Panc1 (cell line): ENCODE results near the gene ABHD14A. TPM values are rescaled to one million over a fixed set of nuclear protein-coding genes. Genes with fewer than 3 reads are reported as not detected.

Source experiments
- ATAC-seq: fragments of 200-7000 bp; cut with Tn5 transposase; 2 replicates; pipeline ENCODE4 v1.9.1; 2020; ENCODE audit warnings: mild to moderate bottlenecking, moderate library complexity
- BruUV-seq: library from RNA; stranded (reverse); fragments of 400-500 nt; replicated peaks from 2 replicates; lab custom pipeline; 2021; lab: Mats Ljungman, UMichigan
- CTCF ChIA-PET: fragments of 300-600 bp; sonication (Branson Sonifier 250); formaldehyde crosslinking; loops from one replicate; lab custom pipeline; 2022; ENCODE audit warnings: antibody characterized with exemption; lab: Charles Lee
- POLR2A ChIA-PET: fragments of 300-600 bp; sonication (Branson Sonifier 250); formaldehyde crosslinking; loops from one replicate; lab custom pipeline; 2022; ENCODE audit warnings: antibody characterized with exemption; lab: Charles Lee
- DNase-seq: peaks from one replicate; pipeline ENCODE4 v3.0.0-alpha.2; 2010; ENCODE audit warnings: low read depth, low spot score
- H3K27ac ChIP-seq: 2 replicates; pipeline ENCODE4 v1.5.1; 2011; ENCODE audit warnings: mild to moderate bottlenecking, low read length, inconsistent platforms
- H3K27me3 ChIP-seq: fragments of 200-500 bp; sonication (Bioruptor generic); 2 replicates; pipeline ENCODE4 v1.6.0; 2014; ENCODE audit warnings: low read length, inconsistent platforms; ENCODE audit not compliant: control insufficient read depth, insufficient read depth
- H3K36me3 ChIP-seq: fragments of 200-500 bp; sonication (Bioruptor generic); 2 replicates; pipeline ENCODE4 v1.5.1; 2014; ENCODE audit warnings: inconsistent platforms, mild to moderate bottlenecking, low read length, moderate library complexity; ENCODE audit not compliant: control insufficient read depth, insufficient read depth
- H3K4me1 ChIP-seq: 2 replicates; pipeline ENCODE4 v1.5.1; 2011; ENCODE audit warnings: inconsistent platforms, mild to moderate bottlenecking, low read length, moderate library complexity; ENCODE audit not compliant: control insufficient read depth, insufficient read depth
- H3K4me3 ChIP-seq, 2 experiments: 2 replicates each; pipeline ENCODE4 v1.5.1; 2011 to 2012; ENCODE audit warnings: low read depth in 2 of 2, low read length in 2 of 2, mild to moderate bottlenecking in 2 of 2, inconsistent platforms in 1 of 2, moderate library complexity in 1 of 2
- H3K9me3 ChIP-seq: fragments of 200-500 bp; sonication (Bioruptor generic); 2 replicates; pipeline ENCODE4 v1.5.1; 2014; ENCODE audit warnings: low read depth, mild to moderate bottlenecking, inconsistent platforms, low read length, moderate library complexity; ENCODE audit not compliant: control insufficient read depth, insufficient read depth
- POLR2AphosphoS5 ChIP-seq: IDR thresholded peaks from 2 replicates; pipeline ENCODE4 v1.6.1; 2012; ENCODE audit warnings: mild to moderate bottlenecking, low read depth, low read length, moderate library complexity
- REST ChIP-seq, 2 experiments: IDR thresholded peaks; 2 replicates each; pipeline ENCODE4 v1.6.1; 2011 to 2012; ENCODE audit warnings: low read depth in 2 of 2, control low read depth in 1 of 2, low read length in 1 of 2, mild to moderate bottlenecking in 1 of 2, moderate library complexity in 1 of 2; ENCODE audit not compliant: insufficient read depth in 1 of 2
- SIN3A ChIP-seq: IDR thresholded peaks from 2 replicates; pipeline ENCODE4 v1.6.1; 2012; ENCODE audit warnings: low read depth, mild to moderate bottlenecking, low read length, moderate library complexity, borderline replicate concordance; ENCODE audit not compliant: insufficient read depth
- TCF7L2 ChIP-seq: IDR thresholded peaks from 2 replicates; pipeline ENCODE4 v1.6.1; 2011; ENCODE audit warnings: mild to moderate bottlenecking, low read depth, low read length, inconsistent platforms
- in situ Hi-C: cut with HindIII; loops from 2 replicates; pipeline ENCODE4 v1.10.0; 2016; ENCODE audit warnings: low sequenced_read_pairs, low pct_unique_long_range_greater_than_20kb
- intact Hi-C: fragments of 100-400 bp; cut with micrococcal nuclease; formaldehyde crosslinking; loops from one replicate; pipeline ENCODE4 v1.10.0; 2022; ENCODE audit not compliant: unreplicated experiment
- total RNA-seq: library from RNA; stranded (reverse); gene quantifications from one replicate; pipeline ENCODE4 v1.2.1, GENCODE V29; 2021; ENCODE audit not compliant: unreplicated experiment
- TF ChIP-seq, protein P1 (sequence below): fragments of 450-650 bp; IDR thresholded peaks from 2 replicates; pipeline ENCODE4 v1.5.1; 2017; ENCODE audit warnings: mild to moderate bottlenecking

ABHD14A gene
- total RNA-seq, 1 experiment from 2014 or later = 11.3 TPM

DNA sequence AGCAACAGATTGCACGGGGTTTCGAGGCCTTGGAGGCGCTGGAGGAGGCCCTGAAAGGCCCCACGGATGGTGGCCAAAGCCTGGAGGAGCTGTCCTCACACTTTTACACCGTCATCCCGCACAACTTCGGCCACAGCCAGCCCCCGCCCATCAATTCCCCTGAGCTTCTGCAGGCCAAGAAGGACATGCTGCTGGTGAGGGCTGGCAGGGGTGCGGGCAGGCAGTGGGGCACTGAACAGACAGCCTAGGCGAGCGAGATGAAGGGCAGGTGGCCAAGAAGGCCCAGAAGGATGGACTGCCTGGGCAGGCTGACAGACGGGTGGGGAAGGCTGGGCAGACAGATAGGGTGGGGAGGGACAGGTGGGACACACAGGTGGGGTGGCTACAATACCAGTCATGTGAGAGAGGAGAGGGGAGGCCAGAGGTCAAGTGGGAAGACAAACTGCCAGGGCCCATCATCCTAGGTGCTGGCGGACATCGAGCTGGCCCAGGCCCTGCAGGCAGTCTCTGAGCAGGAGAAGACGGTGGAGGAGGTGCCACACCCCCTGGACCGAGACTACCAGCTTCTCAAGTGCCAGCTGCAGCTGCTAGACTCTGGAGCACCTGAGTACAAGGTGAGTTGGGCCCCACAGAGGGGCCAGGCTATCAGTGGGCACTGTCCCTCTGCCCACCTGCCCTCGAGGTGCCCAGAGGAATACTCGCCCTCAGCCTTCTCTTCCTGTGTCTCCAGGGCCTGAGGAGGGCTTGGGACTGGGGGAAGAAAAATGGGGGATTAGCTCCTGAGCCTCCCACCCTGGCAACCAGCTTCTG is 29.6 kb upstream of the ABHD14A start:
- in situ Hi-C loops = no loop called here
- H3K27ac ChIP-seq = no peak overlapping the region
- ChIA-PET POLR2A (interaction anchor here (0.6 kb wide), 1 partner anchor 8 kb away, joined by 6 read pairs; no protein-coding TSS in a partner anchor), CTCF (no interaction called here)
- peaks cover 7% of the 10 kb centered on the region; the same call in 1 of the 2 replicates for H3K4me1 ChIP-seq
- no peaks in the 10 kb centered on the region for H3K9me3 ChIP-seq
- TF ChIP-seq TCF7L2 (no peak), SIN3A (no peak), REST (IDR thresholded peaks at IDR 0.05; ENCODE audit: insufficient read depth in 1 of 2, low read depth in 2 of 2, low read length in 1 of 2) (no peak)
- no peaks in the 10 kb centered on the region for H3K27me3 ChIP-seq
- ATAC-seq (no peak), DNase-seq (no peak)
- no peaks in the 10 kb centered on the region; the same call in 1 of the 2 replicates for H3K36me3 ChIP-seq
- no peak overlapping the region for H3K4me3 ChIP-seq
- BruUV-seq = no TSS peak
- intact Hi-C loops = no loop called here

GRCh38 chr3:51945926-51946705 is 28.7 kb upstream of the ABHD14A start:
- Histone ChIP-seq H3K27ac (no peak overlapping the region), H3K4me3 (no peak overlapping the region), H3K4me1 (peaks cover 7% of the 10 kb centered on the region; the same call in 1 of the 2 replicates), H3K36me3 (no peaks in the 10 kb centered on the region; the same call in 1 of the 2 replicates), H3K9me3 (no peaks in the 10 kb centered on the region), H3K27me3 (no peaks in the 10 kb centered on the region)
- DNase-seq = no peak
- in situ Hi-C loops = no loop called here
- BruUV-seq = no TSS peak
- ChIA-PET CTCF (no interaction called here), POLR2A (interaction anchor here (0.6 kb wide), 1 partner anchor 10 kb away, joined by 3 read pairs; no protein-coding TSS in a partner anchor)
- intact Hi-C loops = no loop called here
- TF ChIP-seq REST (IDR thresholded peaks at IDR 0.05; ENCODE audit: insufficient read depth in 1 of 2, low read depth in 2 of 2, low read length in 1 of 2) = no peak
- TF ChIP-seq POLR2AphosphoS5 = no peak
- TF ChIP-seq, protein P1, sequence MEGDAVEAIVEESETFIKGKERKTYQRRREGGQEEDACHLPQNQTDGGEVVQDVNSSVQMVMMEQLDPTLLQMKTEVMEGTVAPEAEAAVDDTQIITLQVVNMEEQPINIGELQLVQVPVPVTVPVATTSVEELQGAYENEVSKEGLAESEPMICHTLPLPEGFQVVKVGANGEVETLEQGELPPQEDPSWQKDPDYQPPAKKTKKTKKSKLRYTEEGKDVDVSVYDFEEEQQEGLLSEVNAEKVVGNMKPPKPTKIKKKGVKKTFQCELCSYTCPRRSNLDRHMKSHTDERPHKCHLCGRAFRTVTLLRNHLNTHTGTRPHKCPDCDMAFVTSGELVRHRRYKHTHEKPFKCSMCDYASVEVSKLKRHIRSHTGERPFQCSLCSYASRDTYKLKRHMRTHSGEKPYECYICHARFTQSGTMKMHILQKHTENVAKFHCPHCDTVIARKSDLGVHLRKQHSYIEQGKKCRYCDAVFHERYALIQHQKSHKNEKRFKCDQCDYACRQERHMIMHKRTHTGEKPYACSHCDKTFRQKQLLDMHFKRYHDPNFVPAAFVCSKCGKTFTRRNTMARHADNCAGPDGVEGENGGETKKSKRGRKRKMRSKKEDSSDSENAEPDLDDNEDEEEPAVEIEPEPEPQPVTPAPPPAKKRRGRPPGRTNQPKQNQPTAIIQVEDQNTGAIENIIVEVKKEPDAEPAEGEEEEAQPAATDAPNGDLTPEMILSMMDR = no peak
- TF ChIP-seq SIN3A = no peak
- no peak for TF ChIP-seq TCF7L2
- ATAC-seq = no peak
